ENCODE results near the gene CD164.
"Not testable (repeated sequence)": the region's sequence is repeated elsewhere in the genome, so short reads cannot be mapped to it uniquely, and the experiment has no call there.

The CD164 gene

DNA sequence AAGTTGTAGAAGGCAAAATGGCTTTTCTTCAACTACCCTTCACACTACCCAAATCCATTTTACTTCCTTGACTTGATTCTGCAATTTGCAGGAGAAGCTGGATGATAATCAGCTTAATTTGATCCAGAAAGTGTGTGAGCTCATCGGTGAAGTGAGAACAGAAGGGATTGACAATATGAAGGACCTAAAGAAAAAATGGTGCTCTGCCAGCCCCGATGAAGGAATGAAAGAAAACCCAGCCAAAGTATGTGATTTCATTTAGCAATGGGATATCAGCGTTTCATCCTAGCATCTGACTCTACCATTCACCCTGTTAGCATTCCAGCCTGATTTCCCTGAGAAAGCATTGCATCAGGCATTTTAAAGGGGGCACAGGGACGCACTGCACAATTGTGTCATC, 41.5 kb downstream of the CD164 start:
- no peak for DNase-seq

DNA sequence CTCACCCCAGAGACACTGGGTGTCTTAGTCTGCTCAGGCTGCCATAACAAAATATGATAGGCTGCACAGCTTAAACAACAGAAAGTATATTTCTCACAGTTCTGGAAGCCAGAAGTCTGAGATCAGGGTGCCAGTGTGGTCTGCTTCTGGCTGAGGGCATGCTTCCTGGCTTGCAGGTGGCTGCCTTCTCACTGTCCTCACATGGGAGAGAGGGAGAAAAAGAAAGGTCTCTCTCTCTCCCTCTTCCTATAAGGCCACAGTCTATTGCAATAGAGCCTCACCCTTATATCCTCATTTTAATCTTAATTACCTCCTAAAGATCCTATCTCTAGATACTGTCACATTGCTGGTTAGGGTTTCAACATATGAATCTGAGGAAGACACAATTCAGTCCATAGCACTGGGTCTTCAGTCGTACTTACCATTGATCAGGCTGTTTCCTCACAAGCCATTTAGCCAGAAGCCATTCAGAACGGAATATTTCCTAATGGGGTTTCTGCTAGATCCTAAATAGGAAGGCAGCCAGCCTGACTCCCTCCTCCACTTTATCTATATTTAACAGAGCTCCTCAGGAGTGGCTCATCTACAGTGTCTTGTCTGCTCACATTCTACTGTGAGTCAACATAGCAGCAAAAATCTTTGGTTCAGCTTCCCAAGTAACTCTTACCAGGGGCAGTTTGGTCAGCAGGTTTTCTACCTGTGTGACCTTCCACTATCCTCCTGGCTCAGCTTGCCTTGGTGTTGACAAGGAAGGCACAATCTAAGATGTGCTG, 42.2 kb downstream of the CD164 start:
- no peak for DNase-seq

DNA sequence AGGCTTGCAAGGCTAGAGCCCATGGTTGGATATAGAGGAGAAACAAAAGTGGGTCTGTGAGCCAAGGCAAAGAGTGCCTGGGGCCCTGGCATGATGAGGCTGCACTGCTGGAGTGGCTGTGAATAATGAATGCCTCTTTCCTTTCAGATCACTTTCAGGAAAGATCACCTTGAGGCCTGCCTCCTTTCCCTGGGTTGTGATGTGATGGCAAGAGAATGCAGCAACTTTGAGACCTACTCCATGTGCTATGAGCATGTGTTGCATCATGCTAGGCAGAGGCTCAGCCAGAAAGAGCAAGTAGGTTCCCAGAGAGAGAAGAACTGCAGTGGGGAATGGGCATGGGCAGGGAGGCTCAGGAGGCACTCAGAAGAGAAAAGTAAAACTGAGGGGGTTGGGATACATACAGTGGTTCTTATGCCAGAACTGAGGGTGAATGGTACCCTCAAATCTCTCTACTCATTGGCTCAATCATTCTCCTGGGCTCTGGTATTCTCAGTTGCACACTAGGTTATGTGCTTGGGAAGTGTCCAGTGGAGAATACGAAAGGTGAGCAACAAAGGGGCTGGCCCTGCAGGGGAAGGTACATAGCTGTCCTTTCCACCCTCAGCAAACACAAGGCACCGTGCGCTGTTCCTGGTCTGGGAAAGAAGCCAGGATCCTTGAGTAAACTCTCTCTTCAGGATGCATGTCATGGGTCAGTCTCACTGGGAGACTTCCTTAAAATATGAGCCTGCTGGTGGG, 45.9 kb downstream of the CD164 start:
- no peak for DNase-seq

GRCh38 chr6:109333870-109334269, 48.4 kb downstream of the CD164 start:
- DNase-seq, result not testable (repeated sequence)

DNA sequence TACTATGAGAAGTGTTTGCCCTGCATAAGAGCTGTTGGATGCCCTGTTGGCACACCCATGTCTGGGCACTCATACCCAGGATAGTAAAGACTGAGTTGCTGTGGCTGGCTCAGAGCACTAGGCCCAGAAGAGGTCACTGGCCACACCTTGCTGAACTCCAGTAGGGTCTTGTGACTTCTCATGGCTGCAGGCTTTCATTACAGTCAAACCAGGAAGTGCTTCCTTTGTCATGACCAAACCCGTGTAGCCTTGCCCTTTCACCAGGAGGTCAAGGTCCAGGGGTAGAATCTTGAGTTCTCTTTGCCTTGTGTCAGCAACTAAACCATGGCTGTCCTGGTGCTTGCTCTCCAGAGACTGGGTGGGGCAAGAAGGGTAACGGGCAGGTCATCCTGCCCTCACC, 49.5 kb downstream of the CD164 start:
- no peak for DNase-seq

- no peak for DNase-seq
These were observed 51.2 kb downstream of the CD164 start for GRCh38 chr6:109331081-109331480.

- DNase-seq, result no peak
These were observed 52.0 kb downstream of the CD164 start for GRCh38 chr6:109330263-109330662.

DNA sequence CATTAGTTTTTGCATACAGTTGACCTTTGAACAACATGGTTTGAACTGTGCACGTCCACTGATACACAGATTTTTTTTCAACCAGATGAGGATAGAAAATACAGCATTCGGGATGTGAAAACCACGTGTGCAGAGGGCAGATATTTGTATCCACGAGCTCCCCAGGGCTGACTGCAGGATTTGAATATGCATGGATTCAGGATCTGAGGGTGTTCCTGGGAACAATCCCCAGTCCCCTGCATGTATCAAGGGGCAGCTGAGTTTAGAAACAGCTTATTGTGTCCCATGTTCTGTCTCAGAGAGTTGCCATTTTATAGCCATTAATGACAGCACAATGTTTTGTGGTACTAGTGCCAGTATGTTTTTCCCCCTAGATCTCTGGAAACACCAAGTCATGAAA, 53.6 kb downstream of the CD164 start:
- DNase-seq, result no peak

GRCh38 chr6:109327959-109328358, 54.3 kb downstream of the CD164 start:
- DNase-seq, result no peak

DNA sequence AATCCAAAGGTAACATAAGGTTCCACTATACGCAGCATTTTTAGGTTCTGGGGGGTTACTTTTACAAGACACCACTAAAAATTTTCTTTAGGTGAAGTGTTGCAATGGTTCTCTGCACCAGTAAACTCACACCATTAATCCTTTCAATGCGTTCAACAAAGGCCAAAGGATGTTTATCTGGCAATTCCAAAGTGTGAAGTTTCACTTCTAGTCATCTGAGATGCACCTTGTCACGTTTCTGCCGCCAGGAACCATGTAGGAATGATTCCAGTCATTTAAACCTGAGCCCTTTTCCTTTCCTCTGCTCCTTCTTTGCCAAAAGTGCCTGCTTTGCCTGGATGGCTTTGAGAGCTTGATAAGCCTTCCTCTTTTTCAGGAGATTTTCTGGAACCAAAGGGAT, 54.8 kb downstream of the CD164 start:
- DNase-seq, result no peak

- DNase-seq, result no peak
These were observed 55.9 kb downstream of the CD164 start for GRCh38 chr6:109326351-109326750.

GRCh38 chr6:109325400-109325801, 56.9 kb downstream of the CD164 start:
- DNase-seq, result no peak

GRCh38 chr6:109323241-109323640, 59.0 kb downstream of the CD164 start:
- no peak for DNase-seq

DNA sequence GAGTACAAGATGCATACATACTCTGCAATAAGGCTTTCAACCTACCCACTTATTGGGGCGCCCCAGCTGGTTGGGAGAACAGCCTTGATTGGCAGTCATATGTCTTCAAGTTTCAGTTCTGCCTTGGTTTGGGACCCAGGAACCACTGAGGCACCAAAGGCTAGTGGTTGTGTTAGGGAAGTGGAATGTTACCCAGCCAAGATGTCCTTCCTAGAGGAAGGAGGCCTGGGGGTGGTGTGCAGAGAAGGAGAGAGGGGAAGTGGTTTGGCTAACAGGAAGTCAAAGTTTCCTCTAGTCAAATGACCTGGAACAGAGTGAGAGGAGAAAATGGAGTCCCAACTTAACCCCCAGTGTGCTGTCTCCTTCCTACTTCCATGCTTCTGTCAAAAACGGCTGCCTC, 59.4 kb downstream of the CD164 start:
- no peak for DNase-seq

GRCh38 chr6:109321752-109322151, 60.5 kb downstream of the CD164 start:
- no peak for DNase-seq

- DNase-seq, result no peak
These were observed 62.2 kb downstream of the CD164 start for GRCh38 chr6:109320072-109320471.

DNA sequence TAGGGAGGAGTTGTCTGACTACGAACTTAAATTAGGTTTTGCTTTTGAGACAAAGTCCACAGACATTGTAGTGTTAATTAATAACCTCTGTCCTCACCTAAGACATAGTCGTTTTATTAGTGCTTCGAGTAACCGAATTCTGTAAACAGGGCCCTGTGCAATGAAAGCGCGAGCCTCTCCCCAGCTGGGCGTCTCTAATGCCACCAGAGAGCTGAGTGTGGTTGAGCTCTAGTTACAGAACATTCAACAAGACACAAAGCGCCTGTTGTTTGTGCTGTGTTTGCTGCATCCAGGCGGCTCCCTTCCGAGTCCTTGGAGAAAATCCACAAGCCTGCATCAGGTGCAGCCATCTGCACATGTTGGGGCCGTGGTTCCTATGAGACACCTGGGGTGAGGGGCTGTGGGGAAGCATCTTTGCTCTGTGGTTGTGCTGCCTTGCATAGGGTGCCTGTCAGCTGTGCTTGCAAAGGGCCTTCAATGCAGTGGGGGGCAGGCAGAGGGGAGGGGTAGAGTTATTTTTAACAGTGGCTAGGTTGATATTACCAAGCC, 63.9 kb downstream of the CD164 start:
- DNase-seq, result no peak

- no peak for DNase-seq
These were observed 65.4 kb downstream of the CD164 start for GRCh38 chr6:109316909-109317308.
